ENCODE data around the gene RANBP3L.
A peak's percentile ranks its signal among the peaks of the same experiment; 100 is the strongest.

The RANBP3L gene

GRCh38 chr5:36242534-36243485, 58.9 kb downstream of the RANBP3L start:
- peak; percentile 38 for DNase-seq

GRCh38 chr5:36241631-36242533, 59.8 kb downstream of the RANBP3L start, which contains the start of gene NADK2:
TSS of gene NADK2 (minus strand) at chr5:36241925. CDS start at chr5:36241798, 127 bp downstream.
- peak; percentile 95 for DNase-seq

- DNase-seq: peak; percentile 56
Observed at GRCh38 chr5:36240779-36241630, 60.7 kb downstream of the RANBP3L start.

- DNase-seq: no peak
Observed at GRCh38 chr5:36239370-36240293, 62.1 kb downstream of the RANBP3L start.

GRCh38 chr5:36238502-36239295, 63.0 kb downstream of the RANBP3L start:
- no peak for DNase-seq

GRCh38 chr5:36237751-36238150, 64.0 kb downstream of the RANBP3L start:
- no peak for DNase-seq

- no peak for DNase-seq
Observed at GRCh38 chr5:36236801-36237200, 64.9 kb downstream of the RANBP3L start.

- DNase-seq: no peak
Observed at GRCh38 chr5:36232533-36232932, 69.2 kb downstream of the RANBP3L start.

GRCh38 chr5:36230151-36230790, 71.4 kb downstream of the RANBP3L start:
- DNase-seq: no peak

GRCh38 chr5:36228505-36228904, 73.2 kb downstream of the RANBP3L start:
- no peak for DNase-seq

GRCh38 chr5:36227046-36227445, 74.7 kb downstream of the RANBP3L start:
- no peak for DNase-seq

GRCh38 chr5:36222620-36223019, 79.1 kb downstream of the RANBP3L start:
- DNase-seq: no peak

GRCh38 chr5:36217988-36218387, 83.7 kb downstream of the RANBP3L start:
- no peak for DNase-seq

- DNase-seq: no peak
Observed at GRCh38 chr5:36217567-36217966, 84.1 kb downstream of the RANBP3L start.

GRCh38 chr5:36215910-36216309, 85.8 kb downstream of the RANBP3L start:
- no peak for DNase-seq

GRCh38 chr5:36214436-36214835, 87.3 kb downstream of the RANBP3L start:
- no peak for DNase-seq

- no peak for DNase-seq
Observed at GRCh38 chr5:36209664-36210063, 92.0 kb downstream of the RANBP3L start.

- no peak for DNase-seq
Observed at GRCh38 chr5:36208786-36209185, 92.9 kb downstream of the RANBP3L start.

- DNase-seq: no peak
Observed at GRCh38 chr5:36206913-36207312, 94.8 kb downstream of the RANBP3L start.

- DNase-seq: no peak
Observed at GRCh38 chr5:36205329-36205728, 96.4 kb downstream of the RANBP3L start.
